Upper lobe of left lung (tissue), 6 donors: Measurements from ENCODE around the gene PPP2R2D. TPM values are rescaled to one million over a fixed set of nuclear protein-coding genes. Genes with fewer than 3 reads are reported as not detected.

Experiments
- ATAC-seq, 2 donors: fragments of 200-7000 bp; cut with Tn5 transposase; one replicate each; pipeline ENCODE4 v1.9.1; 2022; ENCODE audit warnings: mild to moderate bottlenecking in 2 of 2, moderate library complexity in 2 of 2; ENCODE audit not compliant: low FRiP score in 2 of 2
- DNase-seq, 2 donors: peaks; one replicate each; pipeline ENCODE4 v3.0.0-alpha.2; 2019 to 2020
- H3K27ac ChIP-seq, 4 donors: fragments of 200-600 bp; sonication (generic); one replicate each; pipeline ENCODE4 v1.5.1; 2016 to 2019
- H3K27me3 ChIP-seq, 4 donors: fragments of 200-600 bp; sonication (generic); one replicate each; pipeline ENCODE4 v1.5.1; 2017 to 2019
- H3K36me3 ChIP-seq, 4 donors: fragments of 200-600 bp; sonication (generic); one replicate each; pipeline ENCODE4 v1.5.1; 2016 to 2019
- H3K4me1 ChIP-seq, 4 donors: fragments of 200-600 bp; sonication (generic); one replicate each; pipeline ENCODE4 v1.5.1; 2018 to 2019
- H3K4me3 ChIP-seq, 4 donors: fragments of 200-600 bp; sonication (generic); one replicate each; pipeline ENCODE4 v1.5.1; 2017 to 2019; ENCODE audit warnings: mild to moderate bottlenecking in 2 of 4, moderate library complexity in 1 of 4
- H3K9me3 ChIP-seq, 4 donors: fragments of 200-600 bp; sonication (generic); one replicate each; pipeline ENCODE4 v1.5.1; 2018 to 2019
- EP300 ChIP-seq, 4 donors: sonication (generic); formaldehyde crosslinking; IDR thresholded peaks; one replicate each; pipeline ENCODE4 v1.5.1; 2017; ENCODE audit warnings: antibody characterized with exemption in 4 of 4, control low read depth in 2 of 4
- POLR2A ChIP-seq, 4 donors: fragments of 450-650 bp; IDR thresholded peaks; one replicate each; pipeline ENCODE4 v1.5.1; 2016 to 2017; ENCODE audit warnings: antibody characterized with exemption in 4 of 4, mild to moderate bottlenecking in 2 of 4
- POLR2AphosphoS5 ChIP-seq, 2 donors: sonication (generic); formaldehyde crosslinking; IDR thresholded peaks; one replicate each; pipeline ENCODE4 v1.5.1; 2017; ENCODE audit warnings: antibody characterized with exemption in 2 of 2
- whole genome bisulfite sequencing, 2 donors: methylation state at CpG; one replicate each; pipeline ENCODE4 v1.1.5; 2017 to 2018; 5-methylcytosine and 5-hydroxymethylcytosine counted together
- total RNA-seq, 6 donors: library from RNA; depleted of rRNA in 4 of 6; stranded (reverse); fragments of >200 nt in 4 of 6; gene quantifications; one replicate each; pipeline versions ENCODE4 v1.1.0 to v1.2.1, GENCODE V29; 2016 to 2021
- TF ChIP-seq, protein P1 (sequence below), 6 experiments: fragments of 450-650 bp in 4 of 6; fragments of 200-600 bp in 2 of 6; sonication (generic) in 2 of 6; IDR thresholded peaks; one replicate each; pipeline ENCODE4 v1.5.1; 2016 to 2019; ENCODE audit warnings: antibody characterized with exemption in 6 of 6
- donor health status: DM: no; HTN: no; CAD: no; lungs with moderate emphysema.
- donor health status: DM: no; HTN: yes; CAD: no; lungs with severe emphysema.

PPP2R2D gene
- total RNA-seq, 6 donors from 2014 or later, result 20.5 to 60.8 (median 28.7) TPM

DNA sequence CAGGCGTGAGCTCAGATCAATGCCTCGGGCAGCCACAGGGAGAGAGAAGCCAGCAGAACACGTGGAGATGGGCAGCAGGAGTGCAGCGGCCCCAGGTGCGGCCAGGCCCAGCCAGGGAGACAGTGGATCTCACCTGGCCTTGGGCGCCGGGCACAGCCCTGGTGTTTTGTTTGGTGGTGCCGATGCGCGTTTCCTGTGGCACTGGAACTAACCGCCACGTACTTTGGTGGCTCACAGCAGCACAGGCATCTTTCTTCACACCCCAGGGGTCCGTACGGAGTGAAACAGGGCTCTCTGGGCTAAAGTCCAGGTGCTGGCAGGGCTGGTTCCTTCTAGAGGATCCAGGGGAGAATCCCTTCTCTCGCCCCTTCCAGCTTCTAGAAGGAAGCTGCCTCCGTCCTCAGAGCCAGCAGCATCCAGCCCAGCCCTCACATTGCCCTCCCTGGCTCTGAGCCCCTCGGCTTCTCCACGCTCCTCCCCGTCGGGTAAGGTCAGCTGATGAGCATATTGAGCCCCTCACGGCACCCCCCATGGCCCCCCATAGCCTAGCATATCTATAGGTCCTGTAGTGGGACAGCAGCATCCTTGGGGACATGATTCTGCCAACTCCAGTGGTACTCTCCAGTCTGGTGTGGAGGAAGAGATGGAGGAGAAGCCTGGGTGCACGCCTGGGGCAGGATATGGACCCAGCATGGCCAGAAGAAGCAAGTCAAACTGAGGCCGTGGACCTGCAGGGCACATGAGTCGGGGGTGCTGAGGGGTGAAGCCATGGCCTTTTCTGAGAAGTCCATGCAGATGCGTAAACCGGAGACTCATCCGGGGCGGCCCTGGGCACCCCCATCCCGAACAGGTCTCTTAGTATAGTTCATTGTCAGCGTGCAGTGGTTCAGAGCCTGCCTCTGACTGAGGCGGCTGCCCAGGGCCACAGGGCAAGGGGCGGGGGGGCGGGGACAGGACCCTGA is 43.4 kb upstream of the PPP2R2D start:
- Histone ChIP-seq H3K36me3 (no peaks in the 10 kb centered on the region), H3K4me1 (no peaks in the 10 kb centered on the region), H3K9me3 (no peaks in the 10 kb centered on the region), H3K27me3 (no peaks in the 10 kb centered on the region), H3K27ac (no peak overlapping the region), H3K4me3 (no peak overlapping the region)
- TF ChIP-seq POLR2A (IDR thresholded peaks at IDR 0.05), result no peak
- TF ChIP-seq POLR2AphosphoS5 (IDR thresholded peaks at IDR 0.05), result no peak
- TF ChIP-seq, protein P1, sequence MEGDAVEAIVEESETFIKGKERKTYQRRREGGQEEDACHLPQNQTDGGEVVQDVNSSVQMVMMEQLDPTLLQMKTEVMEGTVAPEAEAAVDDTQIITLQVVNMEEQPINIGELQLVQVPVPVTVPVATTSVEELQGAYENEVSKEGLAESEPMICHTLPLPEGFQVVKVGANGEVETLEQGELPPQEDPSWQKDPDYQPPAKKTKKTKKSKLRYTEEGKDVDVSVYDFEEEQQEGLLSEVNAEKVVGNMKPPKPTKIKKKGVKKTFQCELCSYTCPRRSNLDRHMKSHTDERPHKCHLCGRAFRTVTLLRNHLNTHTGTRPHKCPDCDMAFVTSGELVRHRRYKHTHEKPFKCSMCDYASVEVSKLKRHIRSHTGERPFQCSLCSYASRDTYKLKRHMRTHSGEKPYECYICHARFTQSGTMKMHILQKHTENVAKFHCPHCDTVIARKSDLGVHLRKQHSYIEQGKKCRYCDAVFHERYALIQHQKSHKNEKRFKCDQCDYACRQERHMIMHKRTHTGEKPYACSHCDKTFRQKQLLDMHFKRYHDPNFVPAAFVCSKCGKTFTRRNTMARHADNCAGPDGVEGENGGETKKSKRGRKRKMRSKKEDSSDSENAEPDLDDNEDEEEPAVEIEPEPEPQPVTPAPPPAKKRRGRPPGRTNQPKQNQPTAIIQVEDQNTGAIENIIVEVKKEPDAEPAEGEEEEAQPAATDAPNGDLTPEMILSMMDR (IDR thresholded peaks at IDR 0.05), result no peak
- no peak for TF ChIP-seq EP300 (IDR thresholded peaks at IDR 0.05)
- peak in 1 of 2 donors; percentile 12 for DNase-seq
- WGBS, 2 donors, result 71 to 82% methylated on average over 28 to 32 of the region's 33 CpGs
- ATAC-seq, result no peak

DNA sequence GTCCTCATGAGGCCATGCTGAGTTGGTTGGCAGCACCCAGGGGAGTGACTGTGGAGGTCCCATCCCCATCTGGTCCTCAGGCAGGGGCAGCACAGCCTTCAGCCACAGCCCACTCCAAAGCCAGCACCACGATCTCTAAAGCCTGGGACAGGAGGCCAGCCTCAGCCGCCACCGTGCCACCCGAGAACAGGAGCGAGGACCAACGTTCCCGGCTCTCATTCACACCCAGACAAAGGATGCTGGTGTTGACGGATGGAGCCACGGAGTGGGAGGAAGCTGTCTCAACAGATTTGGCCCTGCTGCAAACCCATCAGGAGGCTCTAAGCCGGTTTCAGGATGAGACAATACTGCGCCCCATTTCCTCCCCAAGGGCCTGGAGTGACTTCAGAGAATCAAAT is 42.7 kb upstream of the PPP2R2D start:
- no peaks in the 10 kb centered on the region for H3K4me1 ChIP-seq
- H3K4me3 ChIP-seq, result no peak overlapping the region
- no peak overlapping the region for H3K27ac ChIP-seq
- no peaks in the 10 kb centered on the region for H3K9me3 ChIP-seq
- no peaks in the 10 kb centered on the region for H3K36me3 ChIP-seq
- DNase-seq (peak in 1 of 2 donors; percentile 18), ATAC-seq (no peak)
- WGBS, 2 donors, result 58 to 69% methylated on average over 6 to 11 of the region's 11 CpGs
- TF ChIP-seq, protein P1 (IDR thresholded peaks at IDR 0.05), result no peak
- TF ChIP-seq POLR2AphosphoS5 (IDR thresholded peaks at IDR 0.05) (no peak), POLR2A (IDR thresholded peaks at IDR 0.05) (no peak), EP300 (IDR thresholded peaks at IDR 0.05) (no peak)
- no peaks in the 10 kb centered on the region for H3K27me3 ChIP-seq

DNA sequence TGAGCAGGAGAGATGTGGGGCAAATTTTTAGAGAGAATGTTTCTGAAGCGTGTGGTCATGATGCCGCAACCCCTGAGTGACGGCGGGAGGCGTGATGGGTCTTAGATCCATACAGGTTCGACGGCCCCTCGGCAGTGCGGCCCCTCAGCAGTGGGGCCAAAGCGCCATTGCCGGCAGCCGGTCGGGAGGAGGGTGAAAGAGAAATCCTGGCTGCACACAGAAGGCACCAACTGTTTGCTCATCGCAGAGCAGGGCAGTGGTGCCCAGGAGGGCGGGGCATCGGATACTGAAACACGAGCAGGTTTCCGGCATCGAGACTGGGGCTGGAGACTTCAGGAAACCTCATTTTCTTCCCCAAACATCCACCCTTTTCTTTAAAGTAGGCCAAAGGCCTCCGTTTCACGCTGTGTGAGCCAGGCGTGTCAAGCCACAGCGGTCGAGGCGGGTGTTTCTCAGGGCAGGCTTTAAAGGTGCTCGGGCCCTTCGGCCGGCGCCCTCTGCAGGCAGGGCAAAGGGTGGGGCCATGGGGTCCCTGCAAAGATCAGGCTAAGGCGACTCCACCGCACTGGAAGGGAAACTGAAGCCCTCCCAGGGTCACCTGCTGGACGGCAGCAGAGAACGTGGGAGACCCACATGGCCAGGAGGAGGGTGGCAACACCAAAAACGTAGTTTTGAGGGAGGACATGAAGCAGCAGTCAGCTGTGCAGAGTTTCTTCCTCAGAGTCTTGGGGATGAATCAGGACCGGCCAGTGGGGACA is 42.0 kb upstream of the PPP2R2D start:
- TF ChIP-seq EP300 (IDR thresholded peaks at IDR 0.05) (no peak), POLR2AphosphoS5 (IDR thresholded peaks at IDR 0.05) (no peak), POLR2A (IDR thresholded peaks at IDR 0.05) (no peak)
- TF ChIP-seq, protein P1 (IDR thresholded peaks at IDR 0.05), result no peak
- peak in 1 of 2 donors; percentile 14 for DNase-seq
- no peaks in the 10 kb centered on the region for H3K36me3 ChIP-seq
- 86 to 87% methylated on average over 34 to 35 of the region's 35 CpGs for WGBS, 2 donors
- no peaks in the 10 kb centered on the region for H3K9me3 ChIP-seq
- H3K27me3 ChIP-seq, result no peaks in the 10 kb centered on the region
- no peak overlapping the region for H3K4me3 ChIP-seq
- H3K4me1 ChIP-seq, result no peaks in the 10 kb centered on the region
- ATAC-seq, result no peak
- no peak overlapping the region for H3K27ac ChIP-seq

DNA sequence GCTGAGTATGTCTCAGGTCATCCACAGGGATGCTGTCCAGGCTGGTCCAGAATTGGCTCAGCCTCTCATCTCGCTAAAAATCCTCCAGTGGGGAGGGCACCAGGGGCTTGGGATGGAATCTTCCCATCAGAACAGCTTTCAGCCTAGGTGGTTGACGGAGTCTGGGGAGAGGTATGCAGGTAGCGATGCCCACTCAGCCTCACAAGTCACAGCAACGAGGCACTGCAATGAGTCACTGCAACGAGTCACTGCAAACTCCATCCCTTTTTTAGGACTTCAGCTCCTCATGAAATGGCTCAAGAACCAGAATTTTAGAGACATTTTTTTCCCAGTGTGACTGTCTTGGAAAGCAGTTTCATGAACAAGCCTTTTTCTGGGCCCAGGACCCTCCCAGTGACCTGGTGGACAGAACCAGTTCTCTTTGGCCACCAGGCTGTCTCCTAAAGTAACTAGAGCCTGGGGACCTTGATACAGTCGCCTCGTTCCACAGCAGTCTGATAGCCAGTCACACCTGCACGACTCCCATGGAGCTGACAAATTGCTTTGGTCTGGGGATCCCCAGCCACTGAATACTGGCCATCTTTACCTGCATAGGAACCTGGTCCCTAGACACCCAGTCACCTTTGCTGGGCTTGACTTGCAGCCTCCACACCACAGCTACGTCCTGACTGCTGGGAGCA is 41.3 kb upstream of the PPP2R2D start:
- TF ChIP-seq EP300 (IDR thresholded peaks at IDR 0.05) (no peak), POLR2AphosphoS5 (IDR thresholded peaks at IDR 0.05) (no peak), POLR2A (IDR thresholded peaks at IDR 0.05) (no peak)
- TF ChIP-seq, protein P1 (IDR thresholded peaks at IDR 0.05), result no peak
- H3K27ac ChIP-seq, result no peak overlapping the region
- DNase-seq (peak in 1 of 2 donors; percentile 18), ATAC-seq (no peak)
- no peaks in the 10 kb centered on the region for H3K4me1 ChIP-seq
- no peaks in the 10 kb centered on the region for H3K36me3 ChIP-seq
- H3K9me3 ChIP-seq, result no peaks in the 10 kb centered on the region
- WGBS, 2 donors, result 59 to 77% methylated on average over 7 to 9 of the region's 9 CpGs
- H3K27me3 ChIP-seq, result no peaks in the 10 kb centered on the region
- H3K4me3 ChIP-seq, result no peak overlapping the region
